ENCODE data around the gene PHPT1. TPM values are rescaled to one million over a fixed set of nuclear protein-coding genes. Genes with fewer than 3 reads are reported as not detected.

The PHPT1 gene
- total RNA-seq, 1 experiment from 2014 or later: 94.7 TPM

- no peak for DNase-seq (ENCODE audit: low spot score)
- H3K4me1 ChIP-seq (ENCODE audit: insufficient read depth, low read length, poor library complexity, severe bottlenecking): peaks cover 21% of the 10 kb centered on the region
- ChIA-PET POLR2A (ENCODE audit: low non-redundant PET) (no interaction called here), CTCF (no interaction called here)
- H3K36me3 ChIP-seq (ENCODE audit: insufficient read depth, low read length, poor library complexity, severe bottlenecking): no peaks in the 10 kb centered on the region
- peak overlapping the region; percentile 78 for H3K4me3 ChIP-seq (ENCODE audit: low read depth, low read length, poor library complexity, severe bottlenecking)
- no peaks in the 10 kb centered on the region for H3K9me3 ChIP-seq (ENCODE audit: low read depth, low read length, poor library complexity, severe bottlenecking)
- H3K27ac ChIP-seq (ENCODE audit: low read depth, low read length, poor library complexity, severe bottlenecking): no peak overlapping the region
- no peaks in the 10 kb centered on the region for H3K27me3 ChIP-seq (replicated peaks; ENCODE audit: insufficient read depth, low read depth, low read length, poor library complexity)
- no TSS peak for BruUV-seq (replicated peaks)
- no peak for TF ChIP-seq EZH2 (IDR thresholded peaks at IDR 0.05; ENCODE audit: borderline replicate concordance, low read depth, low read length, poor library complexity, severe bottlenecking)
- no peak for TF ChIP-seq CTCF (conservative IDR thresholded peaks at IDR 0.05; ENCODE audit: low read depth, low read length)
- intact Hi-C loops (cut with micrococcal nuclease; ENCODE audit: unreplicated experiment): no loop called here
These were observed 2.7 kb upstream of the PHPT1 start for GRCh38 chr9:136846376-136847087.

- Histone ChIP-seq H3K9me3 (ENCODE audit: low read depth, low read length, poor library complexity, severe bottlenecking) (no peaks in the 10 kb centered on the region), H3K27ac (ENCODE audit: low read depth, low read length, poor library complexity, severe bottlenecking) (peak overlapping the region; percentile 82), H3K4me3 (ENCODE audit: low read depth, low read length, poor library complexity, severe bottlenecking) (peak overlapping the region; percentile 78), H3K36me3 (ENCODE audit: insufficient read depth, low read length, poor library complexity, severe bottlenecking) (no peaks in the 10 kb centered on the region), H3K27me3 (replicated peaks; ENCODE audit: insufficient read depth, low read depth, low read length, poor library complexity) (no peaks in the 10 kb centered on the region), H3K4me1 (ENCODE audit: insufficient read depth, low read length, poor library complexity, severe bottlenecking) (peaks cover 14% of the 10 kb centered on the region)
- ChIA-PET CTCF (interaction anchor here (1.3 kb wide), 1 partner anchor 188 kb away, joined by 4 read pairs; no protein-coding TSS in a partner anchor), POLR2A (ENCODE audit: low non-redundant PET) (no interaction called here)
- DNase-seq (ENCODE audit: low spot score): peak; percentile 83
- intact Hi-C loops (cut with micrococcal nuclease; ENCODE audit: unreplicated experiment): no loop called here
- BruUV-seq (replicated peaks): no TSS peak
- TF ChIP-seq EZH2 (IDR thresholded peaks at IDR 0.05; ENCODE audit: borderline replicate concordance, low read depth, low read length, poor library complexity, severe bottlenecking) (no peak), CTCF (conservative IDR thresholded peaks at IDR 0.05; ENCODE audit: low read depth, low read length) (no peak)
These were observed 2.0 kb upstream of the PHPT1 start for GRCh38 chr9:136847088-136847825.

GRCh38 chr9:136847826-136848392, 1.3 kb upstream of the PHPT1 start:
- no peaks in the 10 kb centered on the region for H3K9me3 ChIP-seq (ENCODE audit: low read depth, low read length, poor library complexity, severe bottlenecking)
- peak overlapping the region; percentile 78 for H3K4me3 ChIP-seq (ENCODE audit: low read depth, low read length, poor library complexity, severe bottlenecking)
- peak overlapping the region; percentile 82 for H3K27ac ChIP-seq (ENCODE audit: low read depth, low read length, poor library complexity, severe bottlenecking)
- no peaks in the 10 kb centered on the region for H3K36me3 ChIP-seq (ENCODE audit: insufficient read depth, low read length, poor library complexity, severe bottlenecking)
- ChIA-PET POLR2A (ENCODE audit: low non-redundant PET) (no interaction called here), CTCF (interaction anchor here (1.3 kb wide), 1 partner anchor 187 kb away, joined by 4 read pairs; no protein-coding TSS in a partner anchor)
- TF ChIP-seq EZH2 (IDR thresholded peaks at IDR 0.05; ENCODE audit: borderline replicate concordance, low read depth, low read length, poor library complexity, severe bottlenecking): no peak
- TF ChIP-seq CTCF (conservative IDR thresholded peaks at IDR 0.05; ENCODE audit: low read depth, low read length): no peak
- intact Hi-C loops (cut with micrococcal nuclease; ENCODE audit: unreplicated experiment): no loop called here
- BruUV-seq (replicated peaks): no TSS peak
- peak; percentile 89 for DNase-seq (ENCODE audit: low spot score)
- peaks cover 9% of the 10 kb centered on the region for H3K4me1 ChIP-seq (ENCODE audit: insufficient read depth, low read length, poor library complexity, severe bottlenecking)
- H3K27me3 ChIP-seq (replicated peaks; ENCODE audit: insufficient read depth, low read depth, low read length, poor library complexity): no peaks in the 10 kb centered on the region
